Right hindlimb (tissue), 1 donor: Measurements from ENCODE around the gene TRIM44.
"Not testable (repeated sequence)": the region's sequence is repeated elsewhere in the genome, so short reads cannot be mapped to it uniquely, and the experiment has no call there.

ENCODE experiments used
- DNase-seq: peaks from one replicate; pipeline ENCODE4 v3.0.0-alpha.2; 2018

TRIM44 gene

GRCh38 chr11:35633827-35634423, 28.6 kb upstream of the TRIM44 start:
- no peak for DNase-seq

- no peak for DNase-seq
Observed at GRCh38 chr11:35635933-35636332, 26.6 kb upstream of the TRIM44 start.

- DNase-seq = no peak
Observed at GRCh38 chr11:35639591-35640179, 22.9 kb upstream of the TRIM44 start.

GRCh38 chr11:35641171-35641897, 21.2 kb upstream of the TRIM44 start:
- DNase-seq = no peak

GRCh38 chr11:35641964-35642363, 20.6 kb upstream of the TRIM44 start:
- DNase-seq = no peak

GRCh38 chr11:35647421-35648093, 15.0 kb upstream of the TRIM44 start:
- DNase-seq = no peak

GRCh38 chr11:35650006-35650405, 12.6 kb upstream of the TRIM44 start:
- DNase-seq = no peak

- DNase-seq = no peak
Observed at GRCh38 chr11:35650467-35650866, 12.1 kb upstream of the TRIM44 start.

GRCh38 chr11:35651263-35651662, 11.3 kb upstream of the TRIM44 start:
- no peak for DNase-seq

- not testable (repeated sequence) for DNase-seq
Observed at GRCh38 chr11:35652786-35653185, 9.8 kb upstream of the TRIM44 start.

- no peak for DNase-seq
Observed at GRCh38 chr11:35654711-35655110, 7.9 kb upstream of the TRIM44 start.

GRCh38 chr11:35655254-35655653, 7.3 kb upstream of the TRIM44 start:
- DNase-seq = no peak

- no peak for DNase-seq
Observed at GRCh38 chr11:35655856-35656255, 6.7 kb upstream of the TRIM44 start.

- DNase-seq = no peak
Observed at GRCh38 chr11:35658020-35658948, 4.3 kb upstream of the TRIM44 start.

GRCh38 chr11:35661534-35661933, 1.0 kb upstream of the TRIM44 start:
- no peak for DNase-seq

- DNase-seq = no peak
Observed at GRCh38 chr11:35662061-35662648, 420 bp upstream of the TRIM44 start.

GRCh38 chr11:35663408-35663702, 780 bp downstream of the TRIM44 start:
- DNase-seq = no peak

- DNase-seq = no peak
Observed at GRCh38 chr11:35664977-35665441, 2.4 kb downstream of the TRIM44 start.

- no peak for DNase-seq
Observed at GRCh38 chr11:35667257-35667656, 4.7 kb downstream of the TRIM44 start.

GRCh38 chr11:35668350-35668749, 5.8 kb downstream of the TRIM44 start:
- not testable (repeated sequence) for DNase-seq

- DNase-seq = no peak
Observed at GRCh38 chr11:35671396-35672127, 9.0 kb downstream of the TRIM44 start.

- DNase-seq = no peak
Observed at GRCh38 chr11:35672608-35673007, 10.0 kb downstream of the TRIM44 start.
